ENCODE data around the gene C1orf116.

The C1orf116 gene

GRCh38 chr1:207040181-207040533 is 7.6 kb upstream of the C1orf116 start:
- no peak overlapping the region for H3K27ac ChIP-seq
- no peak for TF ChIP-seq CTCF (conservative IDR thresholded peaks at IDR 0.05; ENCODE audit: low read depth)
- no peak for DNase-seq (ENCODE audit: low spot score)
- ChIA-PET POLR2A (ENCODE audit: low non-redundant PET) (no interaction called here), CTCF (no interaction called here)

GRCh38 chr1:207039380-207040180 is 7.0 kb upstream of the C1orf116 start:
- DNase-seq (ENCODE audit: low spot score) = no peak
- POLR2A ChIA-PET (ENCODE audit: low non-redundant PET) = no interaction called here
- CTCF ChIA-PET = interaction anchor here (0.7 kb wide), 1 partner anchor 128 kb away, joined by 6 read pairs; no protein-coding TSS in a partner anchor
- no peak overlapping the region for H3K27ac ChIP-seq
- no peak for TF ChIP-seq CTCF (conservative IDR thresholded peaks at IDR 0.05; ENCODE audit: low read depth)

GRCh38 chr1:207036865-207037264 is 4.3 kb upstream of the C1orf116 start:
- ChIA-PET CTCF (interaction anchor here (1.0 to 1.6 kb wide), 2 partner anchors 13 to 228 kb away, joined by 3 to 8 read pairs; no protein-coding TSS in a partner anchor), POLR2A (ENCODE audit: low non-redundant PET) (interaction anchor here (0.6 kb wide), 1 partner anchor 16 kb away, joined by 3 read pairs; the partner anchor contains the start of gene PFKFB2)
- DNase-seq (ENCODE audit: low spot score) = no peak
- H3K27ac ChIP-seq = no peak overlapping the region
- TF ChIP-seq CTCF (conservative IDR thresholded peaks at IDR 0.05; ENCODE audit: low read depth) = no peak

GRCh38 chr1:207035877-207036551 is 3.5 kb upstream of the C1orf116 start:
- H3K27ac ChIP-seq = no peak overlapping the region
- TF ChIP-seq CTCF (conservative IDR thresholded peaks at IDR 0.05; ENCODE audit: low read depth) = no peak
- ChIA-PET POLR2A (ENCODE audit: low non-redundant PET) (interaction anchor here (0.6 kb wide), 1 partner anchor 17 kb away, joined by 3 read pairs; the partner anchor contains the start of gene PFKFB2), CTCF (interaction anchor here (0.6 to 1.6 kb wide), 2 partner anchors 14 to 429 kb away, joined by 3 to 8 read pairs; no protein-coding TSS in a partner anchor)
- DNase-seq (ENCODE audit: low spot score) = no peak

GRCh38 chr1:207034998-207035397 is 2.4 kb upstream of the C1orf116 start:
- CTCF ChIA-PET = no interaction called here
- POLR2A ChIA-PET (ENCODE audit: low non-redundant PET) = no interaction called here
- DNase-seq (ENCODE audit: low spot score) = peak; percentile 92
- TF ChIP-seq CTCF (conservative IDR thresholded peaks at IDR 0.05; ENCODE audit: low read depth) = no peak
- no peak overlapping the region for H3K27ac ChIP-seq

- CTCF ChIA-PET = interaction anchor here (0.7 to 1.4 kb wide), 3 partner anchors 15 to 26 kb away, joined by 3 to 5 read pairs (median 3); no protein-coding TSS in a partner anchor
- H3K27ac ChIP-seq = no peak overlapping the region
- TF ChIP-seq CTCF (conservative IDR thresholded peaks at IDR 0.05; ENCODE audit: low read depth) = no peak
Observed at GRCh38 chr1:207034208-207034607, 1.7 kb upstream of the C1orf116 start.

More at GRCh38 chr1:207034208-207034607, 1.7 kb upstream of the C1orf116 start:
- DNase-seq (ENCODE audit: low spot score) = no peak
- POLR2A ChIA-PET (ENCODE audit: low non-redundant PET) = no interaction called here
